ENCODE measurements around the gene NYNRIN.
"Not testable (repeated sequence)": the region's sequence is repeated elsewhere in the genome, so short reads cannot be mapped to it uniquely, and the experiment has no call there.

Gene NYNRIN

DNA sequence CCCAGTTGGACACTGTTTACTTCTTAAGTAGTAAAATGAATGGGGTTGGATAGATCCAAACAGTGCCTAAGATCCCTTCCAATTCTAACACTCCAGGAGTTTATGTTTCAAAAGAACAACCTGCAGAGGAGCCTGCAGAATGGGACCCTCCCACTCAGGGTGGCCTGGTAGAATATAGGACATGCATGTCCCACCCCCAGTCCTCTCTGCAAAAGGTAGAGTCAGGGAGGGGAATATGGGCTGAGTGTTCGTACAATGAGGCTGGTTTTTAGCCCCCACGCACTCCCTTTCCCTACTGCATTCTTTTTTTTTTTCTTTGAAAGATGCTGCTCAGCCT, 11.8 kb upstream of the NYNRIN start:
- TF ChIP-seq, protein P1, sequence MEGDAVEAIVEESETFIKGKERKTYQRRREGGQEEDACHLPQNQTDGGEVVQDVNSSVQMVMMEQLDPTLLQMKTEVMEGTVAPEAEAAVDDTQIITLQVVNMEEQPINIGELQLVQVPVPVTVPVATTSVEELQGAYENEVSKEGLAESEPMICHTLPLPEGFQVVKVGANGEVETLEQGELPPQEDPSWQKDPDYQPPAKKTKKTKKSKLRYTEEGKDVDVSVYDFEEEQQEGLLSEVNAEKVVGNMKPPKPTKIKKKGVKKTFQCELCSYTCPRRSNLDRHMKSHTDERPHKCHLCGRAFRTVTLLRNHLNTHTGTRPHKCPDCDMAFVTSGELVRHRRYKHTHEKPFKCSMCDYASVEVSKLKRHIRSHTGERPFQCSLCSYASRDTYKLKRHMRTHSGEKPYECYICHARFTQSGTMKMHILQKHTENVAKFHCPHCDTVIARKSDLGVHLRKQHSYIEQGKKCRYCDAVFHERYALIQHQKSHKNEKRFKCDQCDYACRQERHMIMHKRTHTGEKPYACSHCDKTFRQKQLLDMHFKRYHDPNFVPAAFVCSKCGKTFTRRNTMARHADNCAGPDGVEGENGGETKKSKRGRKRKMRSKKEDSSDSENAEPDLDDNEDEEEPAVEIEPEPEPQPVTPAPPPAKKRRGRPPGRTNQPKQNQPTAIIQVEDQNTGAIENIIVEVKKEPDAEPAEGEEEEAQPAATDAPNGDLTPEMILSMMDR (IDR thresholded peaks at IDR 0.05; ENCODE audit: low read depth, low read length) = no peak
- H3K4me3 ChIP-seq (ENCODE audit: low read depth, low read length) = no peak overlapping the region

DNA sequence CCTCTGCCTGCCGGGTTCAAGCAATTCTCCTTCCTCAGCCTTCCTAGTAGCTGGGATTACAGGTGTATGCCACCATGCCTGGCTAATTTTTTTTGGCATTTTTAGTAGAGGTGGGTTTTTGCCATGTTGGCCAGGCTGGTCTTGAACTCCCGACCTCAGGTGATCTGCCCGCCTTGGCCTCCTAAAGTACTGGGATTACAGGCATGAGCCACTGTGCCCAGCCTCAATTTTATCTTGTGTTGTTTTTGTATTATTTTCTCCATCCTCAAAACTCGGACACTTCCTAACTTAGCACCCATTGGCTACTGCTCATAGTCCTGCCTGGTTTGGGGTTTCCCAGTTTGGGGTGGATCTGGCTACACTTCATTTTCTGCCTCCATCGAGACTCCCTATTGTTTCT, 11.2 kb upstream of the NYNRIN start:
- not testable (repeated sequence) for H3K4me3 ChIP-seq (ENCODE audit: low read depth, low read length)

DNA sequence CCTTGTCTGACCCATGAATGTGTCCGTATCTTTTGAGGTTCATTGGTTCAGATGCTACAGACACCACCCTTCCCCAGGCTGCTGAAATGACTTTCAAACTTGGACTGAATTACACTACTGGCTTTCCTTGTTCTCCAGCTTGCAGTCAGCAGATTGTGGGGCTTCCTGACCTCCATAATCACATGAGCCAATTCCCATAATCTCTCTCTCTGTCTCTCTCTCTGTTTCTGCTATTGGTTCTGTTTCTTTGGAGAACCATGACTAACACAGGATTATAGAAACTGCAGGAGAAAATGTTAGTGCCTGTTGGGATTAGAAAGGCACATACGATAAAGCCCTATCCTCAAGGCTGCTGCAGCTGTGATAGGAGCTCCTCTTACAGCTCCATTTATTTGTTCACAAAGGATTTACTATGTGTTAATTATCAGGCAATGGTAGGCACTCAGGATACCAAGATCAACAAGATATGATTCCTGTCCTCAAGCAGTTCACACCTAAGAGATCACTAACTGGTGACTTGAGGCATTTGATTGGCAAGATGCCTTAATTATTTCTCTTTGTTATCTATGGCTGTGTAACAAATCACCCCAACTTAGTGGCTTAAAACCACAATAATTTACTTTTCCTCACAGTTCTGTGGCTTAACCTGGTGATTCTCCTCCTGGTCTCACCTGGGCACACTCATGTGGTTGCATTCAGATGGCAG, 10.2 kb upstream of the NYNRIN start:
- TF ChIP-seq, protein P1 (IDR thresholded peaks at IDR 0.05; ENCODE audit: low read depth, low read length) = no peak
- H3K4me3 ChIP-seq (ENCODE audit: low read depth, low read length) = no peak overlapping the region

DNA sequence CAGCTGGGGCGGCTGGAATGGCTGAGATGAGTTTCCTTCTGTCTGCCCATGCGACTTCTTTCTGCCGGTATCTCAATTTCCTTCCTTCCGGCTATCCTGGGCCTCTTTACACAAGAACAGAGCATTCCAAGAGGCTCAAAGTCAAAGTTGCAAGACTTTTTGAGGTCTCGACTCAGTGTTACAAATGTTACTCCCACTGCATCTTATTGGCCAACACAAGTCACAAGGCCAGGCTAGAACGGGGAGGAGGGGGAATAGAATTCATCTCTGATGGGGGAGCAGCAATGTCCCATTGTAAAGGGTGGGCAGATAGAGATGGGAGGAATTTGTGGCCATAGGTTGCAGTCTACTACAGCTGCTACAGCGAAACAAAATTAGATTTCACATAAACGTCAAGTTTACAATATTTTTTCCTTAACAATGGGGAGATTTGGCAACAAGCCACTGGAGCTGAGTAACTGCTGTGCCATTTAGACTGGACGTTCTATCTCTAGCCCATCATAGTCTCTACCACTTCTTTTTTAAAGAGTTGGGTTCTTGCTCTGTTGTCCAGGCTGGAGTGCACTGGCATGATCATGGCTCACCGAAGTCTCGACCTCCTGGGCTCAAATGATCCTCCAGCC, 9.5 kb upstream of the NYNRIN start:
- TF ChIP-seq, protein P1 (IDR thresholded peaks at IDR 0.05; ENCODE audit: low read depth, low read length) = no peak

DNA sequence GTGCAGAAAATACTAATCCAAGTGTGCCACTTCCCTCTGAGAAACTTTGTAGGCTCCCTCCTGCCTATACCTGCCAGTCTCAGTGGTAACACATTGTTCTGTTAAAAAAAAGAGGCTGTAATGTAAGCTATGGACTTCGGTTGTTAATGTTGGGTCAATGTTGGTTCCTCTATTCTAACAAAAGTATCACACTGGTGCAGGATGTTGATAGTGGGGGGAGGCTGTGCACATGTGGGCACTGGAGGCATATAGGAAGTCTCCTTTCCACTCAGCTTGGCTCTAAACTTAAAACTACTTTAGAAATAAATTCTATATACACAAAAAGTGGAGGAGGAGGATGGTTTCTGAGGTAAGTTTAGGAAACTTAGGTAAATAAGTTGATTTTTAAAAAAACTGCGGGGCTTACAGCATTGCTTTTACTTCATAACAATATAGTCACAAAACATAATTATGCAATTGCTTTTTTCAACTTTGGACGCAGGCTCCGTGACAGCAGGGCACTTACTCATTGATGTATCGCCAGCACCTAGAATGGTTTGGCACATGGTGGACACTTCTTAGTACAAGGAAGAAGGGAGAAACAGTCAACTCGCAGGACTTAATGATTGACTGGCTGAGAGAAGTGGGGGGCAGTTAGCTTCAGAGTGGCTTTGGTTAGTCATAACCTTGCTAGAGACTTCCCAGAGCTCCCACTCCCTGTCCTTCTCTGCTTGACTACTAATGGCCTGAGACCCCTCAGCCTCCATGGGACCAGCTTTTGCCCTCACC, 7.9 kb upstream of the NYNRIN start:
- H3K4me3 ChIP-seq (ENCODE audit: low read depth, low read length) = no peak overlapping the region
- TF ChIP-seq, protein P1 (IDR thresholded peaks at IDR 0.05; ENCODE audit: low read depth, low read length) = no peak

More for the DNA sequence above, 9.5 kb upstream of the NYNRIN start:
- no peak overlapping the region for H3K4me3 ChIP-seq (ENCODE audit: low read depth, low read length)

DNA sequence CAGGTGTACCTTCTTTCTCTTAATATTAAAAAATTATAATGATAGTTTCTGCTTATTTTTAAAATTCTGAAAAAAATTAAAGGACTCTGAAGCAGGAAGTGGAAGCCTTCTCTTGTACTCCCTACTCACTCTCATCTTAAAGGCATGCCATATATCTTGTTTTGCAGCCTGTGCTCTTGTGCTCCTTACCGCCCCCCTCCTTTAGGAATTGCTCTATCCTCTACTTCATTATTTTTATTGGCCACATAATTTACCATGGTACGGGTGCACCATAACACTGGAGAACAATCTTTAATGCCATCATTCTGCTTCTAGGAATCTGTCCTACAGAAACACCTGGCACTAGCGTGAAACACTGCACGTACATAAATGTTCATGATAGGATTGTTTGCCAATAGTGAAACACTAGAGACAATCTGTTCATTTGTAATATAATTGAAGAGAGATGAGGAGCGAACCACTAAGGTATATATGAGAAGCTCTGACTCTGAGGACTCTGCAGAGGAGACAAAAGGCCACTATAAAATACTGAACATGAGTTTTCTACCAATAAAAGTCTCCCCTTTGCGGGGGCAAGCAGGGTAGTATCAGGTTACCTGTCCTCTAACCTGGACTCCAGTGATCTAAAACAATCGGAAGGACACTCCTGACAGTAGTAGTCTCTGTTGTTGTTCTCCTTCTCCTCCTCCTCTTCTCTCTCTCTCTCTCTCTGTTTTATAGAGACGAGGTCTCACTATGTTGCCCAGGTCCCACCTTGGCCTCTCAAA, 6.3 kb upstream of the NYNRIN start:
- TF ChIP-seq, protein P1 (IDR thresholded peaks at IDR 0.05; ENCODE audit: low read depth, low read length) = no peak
- H3K4me3 ChIP-seq (ENCODE audit: low read depth, low read length) = no peak overlapping the region

DNA sequence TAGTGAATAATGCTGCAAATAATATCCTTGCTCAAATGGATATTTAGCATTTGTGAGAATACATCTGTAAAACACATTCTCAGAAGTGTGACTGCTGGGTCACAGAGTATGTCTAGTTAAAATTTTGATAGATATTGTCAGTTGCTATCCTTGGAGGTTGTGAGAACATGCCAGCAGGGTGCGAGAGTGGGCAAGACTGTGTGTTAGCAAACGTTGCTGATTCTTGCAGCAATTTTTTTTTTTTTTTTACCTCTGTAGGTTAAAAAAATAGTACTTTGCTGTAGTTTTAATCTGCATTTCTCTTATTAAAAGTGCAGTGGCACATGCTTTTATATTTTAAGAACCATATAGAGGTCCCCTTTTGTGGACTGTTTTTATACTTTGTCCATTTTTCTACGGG, 4.5 kb upstream of the NYNRIN start:
- no peak overlapping the region for H3K4me3 ChIP-seq (ENCODE audit: low read depth, low read length)
- TF ChIP-seq, protein P1 (IDR thresholded peaks at IDR 0.05; ENCODE audit: low read depth, low read length) = no peak
